ENCODE results near the gene HSH2D.

- TF ChIP-seq CTCF (IDR thresholded peaks at IDR 0.05; ENCODE audit: insufficient read depth, low read depth, low read length), result no peak
- no peak for TF ChIP-seq EZH2 (IDR thresholded peaks at IDR 0.05; ENCODE audit: insufficient read depth, low read length)
These were observed 7.9 kb upstream of the HSH2D start for GRCh38 chr19:16135430-16136127.

Measured in astrocyte (in vitro differentiated cells and primary cell).